K562 (cell line): Measurements from ENCODE around the gene NDUFS8. TPM values are rescaled to one million over a fixed set of nuclear protein-coding genes. Genes with fewer than 3 reads are reported as not detected.
A peak's percentile ranks its signal among the peaks of the same experiment; 100 is the strongest.

Experiments
- C11orf30 ChIP-seq: fragments of 450-650 bp; IDR thresholded peaks from 2 replicates; pipeline ENCODE4 v1.6.1; 2016; ENCODE audit warnings: low read depth, mild to moderate bottlenecking
- ETV6 ChIP-seq, 3 experiments: fragments of 150-350 bp in 1 of 3; sonication (generic) in 1 of 3; formaldehyde crosslinking in 1 of 3; IDR thresholded peaks; 2 replicates each; pipeline versions ENCODE4 v1.6.1 to v1.8.0; 2014 to 2022; ENCODE audit warnings: borderline replicate concordance in 2 of 3, low read depth in 2 of 3, antibody characterized with exemption in 1 of 3, low read length in 1 of 3, mild to moderate bottlenecking in 1 of 3, missing genetic modification reagents in 1 of 3
- FOXJ3 ChIP-seq: sonication (generic); formaldehyde crosslinking; IDR thresholded peaks from 2 replicates; pipeline ENCODE4 v1.4.0; 2020; ENCODE audit warnings: mild to moderate bottlenecking, missing genetic modification reagents
- HNRNPK ChIP-seq: fragments of 200-400 bp; formaldehyde crosslinking; IDR thresholded peaks from one replicate; pipeline ENCODE4 v1.6.1; 2018; ENCODE audit warnings: mild to moderate bottlenecking, low read depth, low read length; ENCODE audit not compliant: poor library complexity, severe bottlenecking
- KDM1A ChIP-seq, 2 experiments: fragments of 450-650 bp; IDR thresholded peaks; 2 replicates each; pipeline ENCODE4 v1.6.1; 2016; ENCODE audit warnings: mild to moderate bottlenecking in 2 of 2
- KLF13 ChIP-seq: fragments of 450-650 bp; IDR thresholded peaks from 2 replicates; pipeline ENCODE4 v1.6.1; 2016; ENCODE audit warnings: missing genetic modification characterization, low read depth, mild to moderate bottlenecking, missing compliant biosample characterization, moderate library complexity, borderline replicate concordance
- MAFK ChIP-seq: IDR thresholded peaks from 2 replicates; pipeline ENCODE4 v1.6.1; 2011; ENCODE audit warnings: low read length, improper control_type of control experiment
- MNT ChIP-seq, 2 experiments: fragments of 450-650 bp; conservative IDR thresholded peaks; 2 replicates each; pipeline ENCODE4 v1.6.1; 2017; ENCODE audit warnings: mild to moderate bottlenecking in 2 of 2, moderate library complexity in 2 of 2
- MTA1 ChIP-seq: fragments of 450-650 bp; IDR thresholded peaks from 2 replicates; pipeline ENCODE4 v1.6.1; 2017; ENCODE audit warnings: borderline replicate concordance
- PKNOX1 ChIP-seq: fragments of 450-650 bp; IDR thresholded peaks from 2 replicates; pipeline ENCODE4 v1.6.1; 2016
- RUNX1 ChIP-seq: sonication (generic); IDR thresholded peaks from 2 replicates; pipeline ENCODE4 v1.6.1; 2016; ENCODE audit warnings: antibody characterized with exemption, low read depth
- TSC22D4 ChIP-seq: fragments of 450-650 bp; IDR thresholded peaks from 2 replicates; pipeline ENCODE4 v1.6.1; 2016; ENCODE audit warnings: missing genetic modification characterization, missing biosample characterization, control low read depth
- ZBTB1 ChIP-seq: sonication (generic); formaldehyde crosslinking; IDR thresholded peaks from 2 replicates; pipeline ENCODE4 v1.8.1; 2023; ENCODE audit warnings: missing genetic modification reagents, low read depth, mild to moderate bottlenecking, borderline replicate concordance
- ZNF347 ChIP-seq: fragments of 450-650 bp; formaldehyde crosslinking; IDR thresholded peaks from 2 replicates; pipeline ENCODE4 v1.4.0; 2020; ENCODE audit warnings: low read depth, mild to moderate bottlenecking, moderate library complexity
- ZNF75A ChIP-seq: fragments of 450-650 bp; formaldehyde crosslinking; IDR thresholded peaks from 2 replicates; pipeline ENCODE4 v1.4.0; 2020; ENCODE audit warnings: mild to moderate bottlenecking
- ZNF764 ChIP-seq: fragments of 250-450 bp; sonication (Bioruptor Pico); IDR thresholded peaks from 2 replicates; pipeline ENCODE4 v1.4.0; 2020; ENCODE audit warnings: low read depth, mild to moderate bottlenecking, moderate library complexity
- polyA plus RNA-seq, 8 experiments: library from polyadenylated mRNA; depleted of rRNA in 4 of 8; stranded (reverse) in 5 of 8; unstranded in 3 of 8; fragments of >200 nt; fragmentation: Nextera tagmentation in 2 of 8; fragmentation: Illumina TruSeq in 1 of 8; extraction: Ambion mirVana in 2 of 8; extraction: Trizol in 1 of 8; gene quantifications; 2 replicates each; pipeline versions ENCODE4 v1.2.1 to v1.2.3, GENCODE V29; 2011 to 2014; ENCODE audit warnings: inconsistent platforms in 1 of 8, missing spikeins in 1 of 8
- total RNA-seq, 7 experiments: library from RNA; depleted of rRNA in 6 of 7; stranded (reverse); fragments of >200 nt in 6 of 7; fragmentation: Illumina TruSeq in 2 of 7; extraction: Trizol in 2 of 7; gene quantifications; 2 replicates each; pipeline versions ENCODE4 v1.2.1 to v1.2.3, GENCODE V29; 2011 to 2021; ENCODE audit warnings: low replicate concordance in 1 of 7
- TF ChIP-seq, protein P1 (sequence below): fragments of 450-650 bp; IDR thresholded peaks from 2 replicates; pipeline ENCODE4 v1.6.1; 2017; ENCODE audit warnings: antibody characterized with exemption, mild to moderate bottlenecking
- TF ChIP-seq, protein P2 (sequence below): fragments of 250-450 bp; sonication (Bioruptor Pico); IDR thresholded peaks from 2 replicates; pipeline ENCODE4 v1.5.0; 2020; ENCODE audit warnings: mild to moderate bottlenecking, borderline replicate concordance

Gene NDUFS8
- total and polyA plus RNA-seq, 9 of the 15 experiments (the other 6 are each of a cell fraction or from before 2014, with no cell fraction given), result 36.5 to 351 (median 101) TPM

DNA sequence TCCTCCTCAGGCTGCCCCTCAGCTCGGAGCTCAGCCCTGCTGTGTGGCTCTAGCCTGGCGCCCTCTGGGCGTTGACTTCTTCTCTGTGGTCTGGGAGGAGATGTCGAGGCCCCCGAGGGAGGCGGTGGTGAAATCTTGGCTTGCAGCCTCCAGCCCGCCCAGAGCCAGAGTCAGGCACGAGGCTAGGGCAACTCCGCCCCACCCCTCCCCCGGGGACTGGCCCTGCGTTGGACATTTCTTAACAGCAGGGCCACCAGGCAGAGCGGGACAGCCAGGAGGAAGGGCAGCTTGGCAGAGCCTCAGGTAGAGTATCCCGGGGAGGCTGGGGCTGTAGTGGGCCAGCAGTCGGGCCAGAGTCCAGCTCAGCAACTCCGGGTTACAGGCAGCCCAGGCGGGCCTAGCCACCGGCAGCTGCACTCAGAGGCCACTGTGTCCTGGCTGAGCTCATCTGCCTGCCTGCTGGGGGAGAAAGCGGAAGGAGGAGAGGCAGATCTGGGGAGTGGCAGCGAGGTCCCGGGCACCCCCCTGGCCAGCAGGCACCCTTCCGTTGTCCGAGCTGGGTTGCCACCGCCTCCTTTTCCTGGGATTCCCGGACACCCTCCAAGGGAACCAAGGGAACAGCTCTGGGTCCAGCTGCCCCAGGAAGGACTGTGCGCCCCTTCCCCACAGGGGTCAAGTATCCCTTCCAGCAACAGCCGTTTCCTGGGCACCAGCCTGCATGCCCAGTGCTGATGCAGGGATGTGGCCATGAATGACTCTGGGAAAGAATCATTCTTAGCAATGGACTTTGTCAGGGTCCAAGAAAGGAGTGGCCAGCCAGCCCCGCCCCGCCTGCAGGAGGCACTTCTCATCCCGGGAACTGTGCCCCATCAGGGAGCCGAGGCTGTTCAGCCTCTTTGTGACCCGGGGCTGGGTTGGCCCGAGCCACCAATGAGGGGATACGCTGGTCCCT is 20.1 kb upstream of the NDUFS8 start, which contains the start of gene ALDH3B1 (continued):
- no peak for TF ChIP-seq TSC22D4 (tag)
- TF ChIP-seq MNT (conservative IDR thresholded peaks at IDR 0.05), result no peak
- no peak for TF ChIP-seq C11orf30
- TF ChIP-seq, protein P1, sequence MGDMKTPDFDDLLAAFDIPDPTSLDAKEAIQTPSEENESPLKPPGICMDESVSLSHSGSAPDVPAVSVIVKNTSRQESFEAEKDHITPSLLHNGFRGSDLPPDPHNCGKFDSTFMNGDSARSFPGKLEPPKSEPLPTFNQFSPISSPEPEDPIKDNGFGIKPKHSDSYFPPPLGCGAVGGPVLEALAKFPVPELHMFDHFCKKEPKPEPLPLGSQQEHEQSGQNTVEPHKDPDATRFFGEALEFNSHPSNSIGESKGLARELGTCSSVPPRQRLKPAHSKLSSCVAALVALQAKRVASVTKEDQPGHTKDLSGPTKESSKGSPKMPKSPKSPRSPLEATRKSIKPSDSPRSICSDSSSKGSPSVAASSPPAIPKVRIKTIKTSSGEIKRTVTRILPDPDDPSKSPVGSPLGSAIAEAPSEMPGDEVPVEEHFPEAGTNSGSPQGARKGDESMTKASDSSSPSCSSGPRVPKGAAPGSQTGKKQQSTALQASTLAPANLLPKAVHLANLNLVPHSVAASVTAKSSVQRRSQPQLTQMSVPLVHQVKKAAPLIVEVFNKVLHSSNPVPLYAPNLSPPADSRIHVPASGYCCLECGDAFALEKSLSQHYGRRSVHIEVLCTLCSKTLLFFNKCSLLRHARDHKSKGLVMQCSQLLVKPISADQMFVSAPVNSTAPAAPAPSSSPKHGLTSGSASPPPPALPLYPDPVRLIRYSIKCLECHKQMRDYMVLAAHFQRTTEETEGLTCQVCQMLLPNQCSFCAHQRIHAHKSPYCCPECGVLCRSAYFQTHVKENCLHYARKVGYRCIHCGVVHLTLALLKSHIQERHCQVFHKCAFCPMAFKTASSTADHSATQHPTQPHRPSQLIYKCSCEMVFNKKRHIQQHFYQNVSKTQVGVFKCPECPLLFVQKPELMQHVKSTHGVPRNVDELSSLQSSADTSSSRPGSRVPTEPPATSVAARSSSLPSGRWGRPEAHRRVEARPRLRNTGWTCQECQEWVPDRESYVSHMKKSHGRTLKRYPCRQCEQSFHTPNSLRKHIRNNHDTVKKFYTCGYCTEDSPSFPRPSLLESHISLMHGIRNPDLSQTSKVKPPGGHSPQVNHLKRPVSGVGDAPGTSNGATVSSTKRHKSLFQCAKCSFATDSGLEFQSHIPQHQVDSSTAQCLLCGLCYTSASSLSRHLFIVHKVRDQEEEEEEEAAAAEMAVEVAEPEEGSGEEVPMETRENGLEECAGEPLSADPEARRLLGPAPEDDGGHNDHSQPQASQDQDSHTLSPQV, result peak; percentile 84
- TF ChIP-seq ZNF764 (CRISPR knock-in tag), result no peak
- no peak for TF ChIP-seq FOXJ3 (CRISPR knock-in tag)
- TF ChIP-seq HNRNPK, result no peak
- TF ChIP-seq, protein P2, sequence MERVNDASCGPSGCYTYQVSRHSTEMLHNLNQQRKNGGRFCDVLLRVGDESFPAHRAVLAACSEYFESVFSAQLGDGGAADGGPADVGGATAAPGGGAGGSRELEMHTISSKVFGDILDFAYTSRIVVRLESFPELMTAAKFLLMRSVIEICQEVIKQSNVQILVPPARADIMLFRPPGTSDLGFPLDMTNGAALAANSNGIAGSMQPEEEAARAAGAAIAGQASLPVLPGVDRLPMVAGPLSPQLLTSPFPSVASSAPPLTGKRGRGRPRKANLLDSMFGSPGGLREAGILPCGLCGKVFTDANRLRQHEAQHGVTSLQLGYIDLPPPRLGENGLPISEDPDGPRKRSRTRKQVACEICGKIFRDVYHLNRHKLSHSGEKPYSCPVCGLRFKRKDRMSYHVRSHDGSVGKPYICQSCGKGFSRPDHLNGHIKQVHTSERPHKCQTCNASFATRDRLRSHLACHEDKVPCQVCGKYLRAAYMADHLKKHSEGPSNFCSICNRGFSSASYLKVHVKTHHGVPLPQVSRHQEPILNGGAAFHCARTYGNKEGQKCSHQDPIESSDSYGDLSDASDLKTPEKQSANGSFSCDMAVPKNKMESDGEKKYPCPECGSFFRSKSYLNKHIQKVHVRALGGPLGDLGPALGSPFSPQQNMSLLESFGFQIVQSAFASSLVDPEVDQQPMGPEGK (CRISPR knock-in tag), result no peak
- no peak for TF ChIP-seq ETV6 (IDR thresholded peaks at IDR 0.05; ENCODE audit: borderline replicate concordance in 1 of 2, low read depth in 2 of 2, low read length in 1 of 2)
- no peak for TF ChIP-seq ETV6 (CRISPR knock-in tag; IDR thresholded peaks at IDR 0.05; ENCODE audit: borderline replicate concordance)
- no peak for TF ChIP-seq ZNF75A (CRISPR knock-in tag)
- no peak for TF ChIP-seq PKNOX1
- TF ChIP-seq RUNX1, result no peak
- TF ChIP-seq KDM1A (IDR thresholded peaks at IDR 0.05), result no peak
- TF ChIP-seq MTA1, result no peak
- TF ChIP-seq MAFK, result no peak
- TF ChIP-seq ZNF347 (CRISPR knock-in tag), result no peak
- TF ChIP-seq ZBTB1 (CRISPR knock-in tag), result no peak
- TF ChIP-seq KLF13 (tag), result no peak
